GM12892 (cell line): ENCODE data around the gene TNFSF9.
A peak's percentile ranks its signal among the peaks of the same experiment; 100 is the strongest.

Experiments used
- DNase-seq: peaks from one replicate; pipeline ENCODE4 v3.0.0; 2011; ENCODE audit not compliant: insufficient read length
- FAIRE-seq: peaks from 2 replicates; lab custom pipeline; 2011; peaks lifted over from hg19 to GRCh38; lab: Jason Lieb, UNC
- POLR2A ChIP-seq: IDR thresholded peaks from 2 replicates; pipeline ENCODE4 v1.6.1; 2011; ENCODE audit warnings: low read depth, low read length, control low read depth
- POLR2AphosphoS5 ChIP-seq: IDR thresholded peaks from 2 replicates; pipeline ENCODE4 v1.6.1; 2011; ENCODE audit warnings: low read depth, low read length, control low read depth
- TAF1 ChIP-seq: IDR thresholded peaks from 2 replicates; pipeline ENCODE4 v1.6.1; 2011; ENCODE audit warnings: low read depth, mild to moderate bottlenecking, control low read depth, low read length, borderline replicate concordance

TNFSF9 gene

GRCh38 chr19:6527893-6528543 lies 2.8 kb upstream of the TNFSF9 start:
- FAIRE-seq = peak; percentile 95

DNA sequence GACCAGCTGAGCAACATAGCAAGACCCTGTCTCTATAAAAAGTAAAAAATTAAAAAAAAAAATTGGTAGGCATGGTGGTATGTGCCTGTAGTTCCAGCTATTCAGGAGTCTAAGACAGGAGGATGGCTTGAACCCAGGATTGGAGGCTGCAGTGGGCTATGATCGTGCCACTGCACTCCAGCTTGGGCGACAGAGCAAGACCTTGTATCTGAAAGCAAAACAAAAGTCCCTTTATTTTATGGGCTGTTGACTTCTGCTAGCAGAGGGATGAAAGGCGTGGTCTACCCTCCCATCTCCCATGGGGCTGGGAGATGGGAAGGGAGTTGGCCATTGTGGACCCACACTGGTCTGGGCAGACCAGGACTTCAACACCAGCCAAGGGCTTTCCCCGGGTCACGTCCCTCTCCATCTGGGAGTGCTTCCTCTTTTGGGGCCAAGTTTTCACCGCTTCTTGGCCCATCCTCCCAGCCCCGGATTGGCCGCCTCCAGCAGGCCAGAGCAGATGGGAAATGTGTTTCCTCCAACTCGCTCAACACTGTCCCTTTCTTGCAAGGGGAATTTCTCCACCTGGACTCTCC lies 2.2 kb upstream of the TNFSF9 start:
- peak; percentile 84 for FAIRE-seq
- no peak for DNase-seq
- TF ChIP-seq POLR2A (peak; percentile 12; the same call in 1 of the 2 replicates), TAF1 (no peak), POLR2AphosphoS5 (peak; percentile 58; the same call in 1 of the 2 replicates)

More at GRCh38 chr19:6527893-6528543, 2.8 kb upstream of the TNFSF9 start:
- TF ChIP-seq POLR2AphosphoS5 (no peak), TAF1 (no peak), POLR2A (peak; percentile 37; the same call in 1 of the 2 replicates)
- DNase-seq = peak; percentile 70

DNA sequence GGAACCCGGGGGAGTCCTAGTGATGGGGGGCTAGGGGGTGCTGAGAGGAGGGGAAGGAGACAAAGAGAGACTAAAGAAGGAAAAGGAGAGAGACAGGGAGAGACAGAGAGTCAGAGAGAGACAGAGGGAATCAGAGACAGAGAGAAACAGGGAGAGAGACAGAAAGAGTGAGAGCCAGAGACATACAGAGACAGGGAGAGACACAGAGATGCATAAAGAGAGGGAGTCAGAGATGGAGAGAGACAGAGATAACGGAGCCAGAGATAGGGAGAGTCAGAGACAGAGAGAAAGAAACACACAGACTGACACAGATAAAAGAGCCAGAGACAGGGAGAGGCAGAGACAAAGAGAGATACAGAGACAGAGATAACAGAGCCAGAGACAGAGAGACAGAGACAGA lies 1.5 kb upstream of the TNFSF9 start:
- DNase-seq = no peak
- FAIRE-seq = peak; percentile 5
- no peak for TF ChIP-seq TAF1

- DNase-seq = no peak
- TF ChIP-seq TAF1 (no peak), POLR2AphosphoS5 (no peak), POLR2A (no peak)
- peak; percentile 17 for FAIRE-seq
Observed at GRCh38 chr19:6529937-6530385, 865 bp upstream of the TNFSF9 start.

DNA sequence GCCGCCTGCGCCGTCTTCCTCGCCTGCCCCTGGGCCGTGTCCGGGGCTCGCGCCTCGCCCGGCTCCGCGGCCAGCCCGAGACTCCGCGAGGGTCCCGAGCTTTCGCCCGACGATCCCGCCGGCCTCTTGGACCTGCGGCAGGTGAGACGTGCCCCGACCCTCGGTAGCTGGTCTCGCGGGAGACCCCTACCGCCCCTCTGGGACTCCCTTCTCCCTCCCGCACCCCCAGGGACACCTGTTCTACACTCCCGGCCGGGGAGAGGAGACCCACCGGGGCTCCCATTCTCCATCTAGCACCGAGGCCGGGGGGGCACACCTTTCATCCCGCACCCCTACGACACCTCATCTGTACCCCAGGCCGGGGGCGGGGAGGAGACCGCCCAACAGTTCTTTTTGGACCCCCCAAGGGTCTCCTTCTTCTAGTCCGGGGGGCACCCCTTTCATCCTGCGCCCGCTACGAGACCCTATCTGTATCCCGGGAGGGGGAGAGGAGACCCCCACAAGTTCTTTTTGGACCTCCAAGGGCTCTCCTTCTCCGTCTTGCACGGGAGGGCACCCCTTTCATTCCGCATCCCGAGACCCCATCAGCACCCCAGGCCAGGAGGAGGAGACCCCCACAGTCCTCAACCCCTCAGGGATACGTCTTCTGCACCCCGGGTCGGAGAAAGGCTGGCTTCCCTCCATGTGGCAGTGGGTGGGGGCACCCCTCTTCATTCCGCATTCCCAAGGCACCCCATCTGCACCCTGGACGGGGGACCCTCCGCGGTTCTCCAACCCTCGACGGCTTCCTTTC lies 533 bp downstream of the TNFSF9 start:
- FAIRE-seq (no peak), DNase-seq (no peak)
- no peak for TF ChIP-seq POLR2A
- TF ChIP-seq POLR2AphosphoS5 = no peak
- TF ChIP-seq TAF1 = no peak

GRCh38 chr19:6531956-6532243 lies 1.1 kb downstream of the TNFSF9 start:
- DNase-seq (no peak), FAIRE-seq (no peak)
- TF ChIP-seq POLR2A (no peak), TAF1 (no peak), POLR2AphosphoS5 (no peak; the same call in 1 of the 2 replicates)

DNA sequence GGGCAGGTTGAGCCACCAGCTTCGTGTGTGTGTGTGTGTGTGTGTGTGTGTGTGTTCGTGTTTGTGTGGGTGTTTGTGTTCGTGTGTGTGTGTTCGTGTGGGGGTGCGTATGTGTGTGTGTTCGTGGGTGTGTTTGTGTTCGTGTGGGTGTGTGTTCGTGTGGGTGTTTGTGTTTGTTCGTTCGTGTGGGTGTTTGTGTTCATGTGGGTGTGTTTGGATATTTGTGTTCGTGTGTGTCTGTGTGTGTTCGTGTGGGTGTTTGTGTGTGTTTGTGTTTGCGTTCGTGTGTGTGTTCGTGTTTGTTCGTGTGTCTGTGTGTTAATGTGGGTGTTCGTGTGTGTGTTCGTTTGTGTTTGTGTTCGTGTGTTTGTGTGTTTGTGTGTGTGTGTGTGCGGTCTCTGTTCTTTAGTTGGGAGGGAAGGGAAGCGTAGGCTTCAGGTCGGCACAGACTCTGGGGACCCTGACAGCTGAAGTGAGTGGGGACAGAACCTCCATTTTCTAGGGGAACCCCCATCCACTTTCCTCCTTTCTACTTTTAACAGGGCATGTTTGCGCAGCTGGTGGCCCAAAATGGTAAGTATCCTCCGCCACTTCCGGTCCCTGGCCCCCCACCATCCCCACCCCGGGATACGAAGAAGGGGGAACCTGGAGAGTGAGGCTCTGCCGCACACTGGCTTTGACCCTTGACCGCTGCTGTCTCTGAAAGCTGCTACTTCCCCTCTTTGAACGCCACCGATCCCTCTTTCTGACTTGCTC lies 1.6 kb downstream of the TNFSF9 start:
- DNase-seq (peak; percentile 72), FAIRE-seq (peak; percentile 92)
- TF ChIP-seq POLR2AphosphoS5 = no peak
- no peak; the same call in 1 of the 2 replicates for TF ChIP-seq POLR2A
- no peak for TF ChIP-seq TAF1

GRCh38 chr19:6533000-6533328 lies 2.1 kb downstream of the TNFSF9 start:
- no peak for TF ChIP-seq TAF1
- TF ChIP-seq POLR2AphosphoS5 = no peak
- no peak for TF ChIP-seq POLR2A
- FAIRE-seq (no peak), DNase-seq (no peak)

- DNase-seq (no peak), FAIRE-seq (no peak)
- TF ChIP-seq POLR2A = no peak
- TF ChIP-seq POLR2AphosphoS5 = no peak
- no peak for TF ChIP-seq TAF1
Observed at GRCh38 chr19:6533746-6534418, 3.1 kb downstream of the TNFSF9 start.

- no peak for FAIRE-seq
- no peak for DNase-seq
- TF ChIP-seq POLR2AphosphoS5 (no peak), POLR2A (no peak), TAF1 (no peak)
Observed at GRCh38 chr19:6534451-6535093, 3.7 kb downstream of the TNFSF9 start.
